Trophoblast cell (in vitro differentiated cells and primary cell): ENCODE data around the gene KLF7.
A peak's percentile ranks its signal among the peaks of the same experiment; 100 is the strongest.

Source experiments
- DNase-seq, 2 donors: peaks; one replicate each; pipeline ENCODE4 v3.0.0-alpha.2; 2016
- H2AFZ ChIP-seq: 2 replicates; pipeline ENCODE4 v1.6.1; 2013; ENCODE audit warnings: low read length, moderate library complexity, mild to moderate bottlenecking; ENCODE audit not compliant: insufficient read depth, poor library complexity
- H2AK5ac ChIP-seq: 2 replicates; pipeline ENCODE4 v1.6.1; 2013; ENCODE audit warnings: mild to moderate bottlenecking, low read length
- H2BK120ac ChIP-seq: 2 replicates; pipeline ENCODE4 v1.6.1; 2013; ENCODE audit warnings: low read length, mild to moderate bottlenecking, moderate library complexity; ENCODE audit not compliant: insufficient read depth, poor library complexity
- H2BK12ac ChIP-seq: 2 replicates; pipeline ENCODE4 v1.6.1; 2013; ENCODE audit warnings: mild to moderate bottlenecking, low read length, moderate library complexity
- H2BK5ac ChIP-seq: 2 replicates; pipeline ENCODE4 v1.6.1; 2013; ENCODE audit warnings: low read length, low read depth, moderate library complexity, mild to moderate bottlenecking; ENCODE audit not compliant: poor library complexity
- H3K14ac ChIP-seq: 2 replicates; pipeline ENCODE4 v1.6.1; 2013; ENCODE audit warnings: mild to moderate bottlenecking, low read length
- H3K18ac ChIP-seq: 2 replicates; pipeline ENCODE4 v1.6.1; 2013; ENCODE audit warnings: mild to moderate bottlenecking, low read length
- H3K23ac ChIP-seq: 2 replicates; pipeline ENCODE4 v1.6.1; 2013; ENCODE audit warnings: low read length
- H3K27ac ChIP-seq: 2 replicates; pipeline ENCODE4 v1.5.1; 2013; ENCODE audit warnings: low read depth, mild to moderate bottlenecking, inconsistent platforms, low read length, moderate library complexity
- H3K27me3 ChIP-seq: 2 replicates; pipeline ENCODE4 v1.6.1; 2013; ENCODE audit warnings: inconsistent platforms, mild to moderate bottlenecking, low read length, moderate library complexity; ENCODE audit not compliant: insufficient read depth
- H3K36me3 ChIP-seq, 2 experiments: 1 replicate in 1 of 2; 2 replicates in 1 of 2; pipeline ENCODE4 v1.6.1; 2013; ENCODE audit warnings: low read length in 2 of 2, mild to moderate bottlenecking in 2 of 2, moderate library complexity in 1 of 2; ENCODE audit not compliant: insufficient read depth in 2 of 2, control insufficient read depth in 1 of 2
- H3K4ac ChIP-seq: 2 replicates; pipeline ENCODE4 v1.6.1; 2013; ENCODE audit warnings: low read depth, mild to moderate bottlenecking, low read length, moderate library complexity
- H3K4me1 ChIP-seq, 2 experiments: 1 replicate in 1 of 2; 2 replicates in 1 of 2; pipeline ENCODE4 v1.6.1; 2013; ENCODE audit warnings: low read length in 2 of 2, mild to moderate bottlenecking in 2 of 2, moderate library complexity in 1 of 2; ENCODE audit not compliant: insufficient read depth in 2 of 2, control insufficient read depth in 1 of 2
- H3K4me2 ChIP-seq: 2 replicates; pipeline ENCODE4 v1.6.1; 2013; ENCODE audit warnings: inconsistent platforms, mild to moderate bottlenecking, low read length, moderate library complexity
- H3K4me3 ChIP-seq: 2 replicates; pipeline ENCODE4 v1.5.1; 2013; ENCODE audit warnings: mild to moderate bottlenecking, low read depth, low read length, inconsistent platforms
- H3K79me1 ChIP-seq: one replicate; pipeline ENCODE4 v1.6.1; 2013; ENCODE audit warnings: low read length
- H3K79me2 ChIP-seq: 2 replicates; pipeline ENCODE4 v1.6.1; 2013; ENCODE audit warnings: low read length, mild to moderate bottlenecking; ENCODE audit not compliant: control insufficient read depth, insufficient read depth, poor library complexity
- H3K9ac ChIP-seq: 2 replicates; pipeline ENCODE4 v1.6.1; 2013; ENCODE audit warnings: mild to moderate bottlenecking, low read length
- H3K9me3 ChIP-seq: 2 replicates; pipeline ENCODE4 v1.6.1; 2013; ENCODE audit warnings: low read depth, mild to moderate bottlenecking, control low read depth, inconsistent platforms, low read length; ENCODE audit not compliant: insufficient read depth
- H4K12ac ChIP-seq: 2 replicates; pipeline ENCODE4 v1.6.1; 2013; ENCODE audit warnings: low read depth, mild to moderate bottlenecking, low read length, moderate library complexity
- H4K8ac ChIP-seq: 2 replicates; pipeline ENCODE4 v1.6.1; 2013; ENCODE audit warnings: low read depth, mild to moderate bottlenecking, low read length, moderate library complexity
- H4K91ac ChIP-seq: one replicate; pipeline ENCODE4 v1.6.1; 2013; ENCODE audit warnings: low read depth, mild to moderate bottlenecking, low read length, moderate library complexity
- WGBS: extraction: QIAGEN DNeasy Blood & Tissue Kit; methylation state at CpG from one replicate; pipeline ENCODE4 v1.1.7; 2013; ENCODE audit warnings: missing lambda C conversion rate; ENCODE audit not compliant: insufficient read length, insufficient coverage; ENCODE audit errors: extremely low coverage; 5-methylcytosine and 5-hydroxymethylcytosine counted together

KLF7 gene

GRCh38 chr2:207153266-207153975 is 12.3 kb downstream of the KLF7 start:
- Histone ChIP-seq H3K4ac (no peak overlapping the region), H2AFZ (no peak overlapping the region), H2BK12ac (no peak overlapping the region), H3K14ac (no peak overlapping the region), H3K18ac (no peak overlapping the region), H3K23ac (no peak overlapping the region), H3K36me3 (no peaks in the 10 kb centered on the region), H3K9me3 (no peaks in the 10 kb centered on the region), H4K12ac (no peak overlapping the region), H2AK5ac (no peak overlapping the region), H3K27me3 (no peaks in the 10 kb centered on the region), H3K4me2 (no peak overlapping the region), H3K79me1 (no peaks in the 10 kb centered on the region), H2BK120ac (no peak overlapping the region), H3K4me1 (peaks cover 2 to 26% of the 10 kb centered on the region in 2 experiments), H3K79me2 (no peaks in the 10 kb centered on the region), H3K4me3 (no peak overlapping the region), H3K27ac (no peak overlapping the region), H3K9ac (no peak overlapping the region), H2BK5ac (no peak overlapping the region), H4K8ac (no peak overlapping the region), H4K91ac (no peak overlapping the region)
- no CpG with 5 or more reads among the region's 1 CpG for WGBS
- no peak for DNase-seq

- Histone ChIP-seq H2BK120ac (no peak overlapping the region), H3K14ac (no peak overlapping the region)
- DNase-seq: no peak
Measured at GRCh38 chr2:207151048-207151447, 14.7 kb downstream of the KLF7 start.

DNA sequence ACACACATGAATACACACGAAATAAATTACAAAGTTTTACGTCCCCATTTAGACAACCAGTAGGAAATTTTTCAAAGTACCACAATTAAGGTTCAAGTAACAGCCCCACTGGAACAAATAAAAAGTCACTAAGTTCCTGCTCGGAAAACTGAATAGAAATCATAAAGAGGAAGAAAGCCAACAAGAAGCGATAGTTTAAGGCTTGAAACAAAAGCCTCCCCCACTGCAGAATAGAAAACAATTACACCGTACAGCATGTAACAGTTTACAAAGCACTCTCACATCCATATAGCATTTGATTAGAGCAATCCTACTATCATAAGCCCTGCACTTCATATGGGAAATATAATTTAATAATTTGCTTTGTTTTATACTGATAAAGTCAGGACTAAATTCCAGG is 15.5 kb downstream of the KLF7 start:
- Histone ChIP-seq H3K79me1 (no peaks in the 10 kb centered on the region), H2BK5ac (no peak overlapping the region), H3K4ac (no peak overlapping the region), H2BK12ac (no peak overlapping the region), H3K79me2 (no peaks in the 10 kb centered on the region), H3K27ac (no peak overlapping the region), H3K9ac (no peak overlapping the region), H3K9me3 (no peaks in the 10 kb centered on the region), H3K4me1 (peaks cover 2 to 12% of the 10 kb centered on the region in 2 experiments), H2BK120ac (no peak overlapping the region), H2AK5ac (no peak overlapping the region), H3K4me3 (no peak overlapping the region), H3K36me3 (no peaks in the 10 kb centered on the region), H3K27me3 (no peaks in the 10 kb centered on the region), H4K12ac (no peak overlapping the region), H4K91ac (no peak overlapping the region), H4K8ac (no peak overlapping the region), H2AFZ (no peak overlapping the region), H3K4me2 (no peak overlapping the region), H3K23ac (no peak overlapping the region), H3K18ac (no peak overlapping the region), H3K14ac (no peak overlapping the region)
- no peak for DNase-seq
- WGBS: no CpG with 5 or more reads among the region's 5 CpGs

More at GRCh38 chr2:207151048-207151447, 14.7 kb downstream of the KLF7 start:
- H4K8ac ChIP-seq: no peak overlapping the region
- H4K12ac ChIP-seq: no peak overlapping the region
- H3K9ac ChIP-seq: no peak overlapping the region
- no peaks in the 10 kb centered on the region for H3K79me2 ChIP-seq
- H3K79me1 ChIP-seq: no peaks in the 10 kb centered on the region
- H3K23ac ChIP-seq: no peak overlapping the region
- no peak overlapping the region for H4K91ac ChIP-seq
- no peaks in the 10 kb centered on the region for H3K27me3 ChIP-seq
- H2BK5ac ChIP-seq: no peak overlapping the region
- no peak overlapping the region for H3K4me3 ChIP-seq
- H2BK12ac ChIP-seq: no peak overlapping the region
- H3K4ac ChIP-seq: peak overlapping the region; percentile 56
- H3K9me3 ChIP-seq: no peaks in the 10 kb centered on the region
- no peak overlapping the region for H3K4me2 ChIP-seq
- H2AK5ac ChIP-seq: no peak overlapping the region
- no peaks in the 10 kb centered on the region for H3K36me3 ChIP-seq
- H3K27ac ChIP-seq: no peak overlapping the region
- no CpG with 5 or more reads among the region's 6 CpGs for WGBS
- H3K4me1 ChIP-seq: peaks cover 2 to 17% of the 10 kb centered on the region in 2 experiments
- no peak overlapping the region for H3K18ac ChIP-seq
- no peak overlapping the region for H2AFZ ChIP-seq

- Histone ChIP-seq H2BK5ac (no peak overlapping the region), H2BK12ac (no peak overlapping the region), H3K14ac (no peak overlapping the region), H3K27ac (no peak overlapping the region), H3K18ac (no peak overlapping the region), H2AK5ac (no peak overlapping the region), H3K4ac (no peak overlapping the region), H3K9me3 (no peaks in the 10 kb centered on the region), H3K36me3 (no peaks in the 10 kb centered on the region), H3K4me3 (no peak overlapping the region), H4K8ac (no peak overlapping the region), H2BK120ac (no peak overlapping the region), H3K79me2 (no peaks in the 10 kb centered on the region), H2AFZ (no peak overlapping the region), H3K9ac (no peak overlapping the region), H3K4me1 (peaks cover 0 to 10% of the 10 kb centered on the region in 2 experiments), H3K27me3 (no peaks in the 10 kb centered on the region), H3K79me1 (no peaks in the 10 kb centered on the region), H4K91ac (no peak overlapping the region), H3K4me2 (no peak overlapping the region), H3K23ac (no peak overlapping the region), H4K12ac (no peak overlapping the region)
- no peak for DNase-seq
- no CpG with 5 or more reads among the region's 7 CpGs for WGBS
Measured at GRCh38 chr2:207149249-207150213, 16.2 kb downstream of the KLF7 start.
